Lower leg skin (tissue), 3 donors: ENCODE results near the gene DYRK1B.

Experiments
- POLR2A ChIP-seq, 2 donors: fragments of 450-650 bp; IDR thresholded peaks; one replicate each; pipeline ENCODE4 v1.6.1; 2016 to 2017; ENCODE audit warnings: antibody characterized with exemption in 2 of 2, mild to moderate bottlenecking in 1 of 2, moderate library complexity in 1 of 2
- TF ChIP-seq, protein P1 (sequence below), 3 donors: fragments of 450-650 bp; IDR thresholded peaks; one replicate each; pipeline ENCODE4 v1.5.1; 2016; ENCODE audit warnings: antibody characterized with exemption in 3 of 3, mild to moderate bottlenecking in 3 of 3, moderate library complexity in 2 of 3

DNA sequence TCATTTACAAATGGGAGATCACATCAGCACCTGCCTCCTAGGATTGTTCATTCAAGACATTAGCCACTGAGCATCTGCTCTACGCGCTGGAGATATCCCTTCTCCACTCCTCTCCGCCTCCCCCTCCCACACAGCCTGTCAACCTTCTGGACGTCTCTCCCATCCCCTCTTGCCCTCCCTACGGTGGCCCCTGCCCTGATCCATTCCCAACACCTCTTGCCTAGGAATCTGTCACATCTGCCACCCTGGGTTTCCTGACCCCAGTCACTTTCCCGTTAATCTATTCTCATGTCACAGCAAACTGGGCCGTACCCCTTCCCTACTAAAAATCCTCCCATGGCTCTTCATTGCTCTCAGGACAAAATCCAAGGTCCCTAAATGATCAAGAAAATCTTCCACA is 10.3 kb downstream of the DYRK1B start:
- TF ChIP-seq, protein P1, sequence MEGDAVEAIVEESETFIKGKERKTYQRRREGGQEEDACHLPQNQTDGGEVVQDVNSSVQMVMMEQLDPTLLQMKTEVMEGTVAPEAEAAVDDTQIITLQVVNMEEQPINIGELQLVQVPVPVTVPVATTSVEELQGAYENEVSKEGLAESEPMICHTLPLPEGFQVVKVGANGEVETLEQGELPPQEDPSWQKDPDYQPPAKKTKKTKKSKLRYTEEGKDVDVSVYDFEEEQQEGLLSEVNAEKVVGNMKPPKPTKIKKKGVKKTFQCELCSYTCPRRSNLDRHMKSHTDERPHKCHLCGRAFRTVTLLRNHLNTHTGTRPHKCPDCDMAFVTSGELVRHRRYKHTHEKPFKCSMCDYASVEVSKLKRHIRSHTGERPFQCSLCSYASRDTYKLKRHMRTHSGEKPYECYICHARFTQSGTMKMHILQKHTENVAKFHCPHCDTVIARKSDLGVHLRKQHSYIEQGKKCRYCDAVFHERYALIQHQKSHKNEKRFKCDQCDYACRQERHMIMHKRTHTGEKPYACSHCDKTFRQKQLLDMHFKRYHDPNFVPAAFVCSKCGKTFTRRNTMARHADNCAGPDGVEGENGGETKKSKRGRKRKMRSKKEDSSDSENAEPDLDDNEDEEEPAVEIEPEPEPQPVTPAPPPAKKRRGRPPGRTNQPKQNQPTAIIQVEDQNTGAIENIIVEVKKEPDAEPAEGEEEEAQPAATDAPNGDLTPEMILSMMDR (IDR thresholded peaks at IDR 0.05) = no peak
- TF ChIP-seq POLR2A (IDR thresholded peaks at IDR 0.05) = no peak
